CD8-positive, alpha-beta memory T cell (primary cell): ENCODE data around the gene MRPS26. TPM values are rescaled to one million over a fixed set of nuclear protein-coding genes. Genes with fewer than 3 reads are reported as not detected.

ENCODE experiments used
- CTCF ChIA-PET: fragments of 350-600 bp; sonication (Branson Sonifier 250); formaldehyde crosslinking; loops from one replicate; lab custom pipeline; 2021; ENCODE audit warnings: antibody characterized with exemption; lab: Charles Lee
- POLR2A ChIA-PET: fragments of 350-600 bp; sonication (Branson Sonifier 250); formaldehyde crosslinking; loops from one replicate; lab custom pipeline; 2021; ENCODE audit warnings: antibody characterized with exemption; lab: Charles Lee
- DNase-seq, 5 donors: peaks; one replicate each; pipeline versions ENCODE4 v3.0.0 to v3.0.0-alpha.2; 2020 to 2022; ENCODE audit warnings: mixed read lengths in 1 of 5
- H3K27ac ChIP-seq: one replicate; pipeline ENCODE4 v1.7.0; 2013; ENCODE audit warnings: low read depth, mild to moderate bottlenecking, low read length, moderate library complexity
- H3K27me3 ChIP-seq: 2 replicates; pipeline ENCODE4 v1.7.0; 2013; ENCODE audit warnings: low read length, mild to moderate bottlenecking; ENCODE audit not compliant: insufficient read depth, poor library complexity, severe bottlenecking
- H3K36me3 ChIP-seq: 2 replicates; pipeline ENCODE4 v1.7.0; 2013; ENCODE audit warnings: mild to moderate bottlenecking, low read length, moderate library complexity; ENCODE audit not compliant: insufficient read depth
- H3K4me1 ChIP-seq: 2 replicates; pipeline ENCODE4 v1.7.0; 2013; ENCODE audit warnings: mild to moderate bottlenecking, low read length, moderate library complexity; ENCODE audit not compliant: insufficient read depth
- H3K4me3 ChIP-seq: 2 replicates; pipeline ENCODE4 v1.7.0; 2013; ENCODE audit warnings: mild to moderate bottlenecking, low read length
- H3K9me3 ChIP-seq: 2 replicates; pipeline ENCODE4 v1.7.0; 2013; ENCODE audit warnings: mild to moderate bottlenecking, low read length
- H3K27ac Mint-ChIP-seq, 8 donors: one replicate each; pipeline ENCODE4 v1.8.0; 2020 to 2021; ENCODE audit warnings: mixed read lengths in 8 of 8, mild to moderate bottlenecking in 6 of 8, inconsistent platforms in 3 of 8, moderate library complexity in 3 of 8
- H3K27me3 Mint-ChIP-seq, 2 donors: one replicate each; pipeline ENCODE4 v1.8.0; 2020 to 2021; ENCODE audit warnings: mixed read lengths in 2 of 2, mild to moderate bottlenecking in 1 of 2, moderate library complexity in 1 of 2
- H3K36me3 Mint-ChIP-seq, 3 donors: one replicate each; pipeline ENCODE4 v1.8.0; 2020 to 2021; ENCODE audit warnings: mixed read lengths in 3 of 3, inconsistent platforms in 1 of 3, mild to moderate bottlenecking in 1 of 3
- H3K4me1 Mint-ChIP-seq, 3 donors: one replicate each; pipeline ENCODE4 v1.8.0; 2020 to 2021; ENCODE audit warnings: mixed read lengths in 3 of 3, inconsistent platforms in 1 of 3, mild to moderate bottlenecking in 1 of 3
- H3K4me3 Mint-ChIP-seq, 7 donors: one replicate each; pipeline ENCODE4 v1.8.0; 2020 to 2021; ENCODE audit warnings: mixed read lengths in 7 of 7, mild to moderate bottlenecking in 6 of 7, moderate library complexity in 4 of 7, inconsistent platforms in 2 of 7
- H3K9me3 Mint-ChIP-seq, 5 donors: one replicate each; pipeline ENCODE4 v1.8.0; 2020 to 2022; ENCODE audit warnings: mixed read lengths in 5 of 5, mild to moderate bottlenecking in 3 of 5, moderate library complexity in 2 of 5, inconsistent platforms in 1 of 5
- polyA plus RNA-seq: library from polyadenylated mRNA; unstranded; fragments of 300-500 nt; fragmentation: Illumina TruSeq; gene quantifications from one replicate; pipeline ENCODE4 v1.2.3, GENCODE V29; 2021
- total RNA-seq, 2 experiments: library from RNA; stranded (reverse); gene quantifications; one replicate each; pipeline ENCODE4 v1.2.3, GENCODE V29; 2021

MRPS26 gene
- total RNA-seq (10 to 100 TPM; 89.8 to 90.8 TPM), polyA plus RNA-seq (61.9 TPM)

- H3K4me1 ChIP-seq = peaks cover 15% of the 10 kb centered on the region
- DNase-seq = peak; percentile 60 to 82 (median 71)
- Mint-ChIP-seq H3K4me1 (peaks cover 14 to 29% (median 20%) of the 10 kb centered on the region in 3 donors), H3K9me3 (no peaks in the 10 kb centered on the region), H3K27ac (peak within 1 kb of the TSS; percentile 46 to 95 (median 88)), H3K27me3 (peaks cover 0 to 2% of the 10 kb centered on the region in 2 donors), H3K36me3 (peaks cover 0 to 37% (median 2%) of the 10 kb centered on the region in 3 donors), H3K4me3 (peak within 1 kb of the TSS; percentile 88 to 93 (median 92))
- H3K27me3 ChIP-seq = no peaks in the 10 kb centered on the region
- no peaks in the 10 kb centered on the region for H3K9me3 ChIP-seq
- ChIA-PET CTCF (interaction anchor here (1.2 to 1.3 kb wide), 2 partner anchors 8 to 47 kb away, joined by 4 to 9 read pairs; no protein-coding TSS in a partner anchor), POLR2A (interaction anchor here (0.7 kb wide), 1 partner anchor 1000 kb away, joined by 3 read pairs; no protein-coding TSS in a partner anchor)
- peak within 1 kb of the TSS; percentile 59 for H3K27ac ChIP-seq
- peak within 1 kb of the TSS; percentile 80 for H3K4me3 ChIP-seq
- peaks cover 14% of the 10 kb centered on the region for H3K36me3 ChIP-seq
Observed at GRCh38 chr20:3045816-3046676, at the start of gene MRPS26. MRPS26 (plus strand) TSS chr20:3046052; CDS start chr20:3046069, 17 bp downstream.

- ChIA-PET POLR2A (no interaction called here), CTCF (no interaction called here)
- H3K27ac Mint-ChIP-seq = peak overlapping the region in 1 of 8 donors; percentile 55
- Histone ChIP-seq H3K27ac (no peak overlapping the region), H3K4me1 (no peaks in the 10 kb centered on the region), H3K27me3 (no peaks in the 10 kb centered on the region), H3K9me3 (no peaks in the 10 kb centered on the region), H3K36me3 (peaks cover 15% of the 10 kb centered on the region), H3K4me3 (no peak overlapping the region)
- no peak for DNase-seq
- no peak overlapping the region for H3K4me3 Mint-ChIP-seq
- H3K9me3 Mint-ChIP-seq = no peaks in the 10 kb centered on the region
- no peaks in the 10 kb centered on the region for H3K27me3 Mint-ChIP-seq
- no peaks in the 10 kb centered on the region for H3K4me1 Mint-ChIP-seq
- H3K36me3 Mint-ChIP-seq = peaks cover 0 to 57% (median 15%) of the 10 kb centered on the region in 3 donors
Observed at GRCh38 chr20:2998728-2999127, 47.1 kb upstream of the MRPS26 start.

DNA sequence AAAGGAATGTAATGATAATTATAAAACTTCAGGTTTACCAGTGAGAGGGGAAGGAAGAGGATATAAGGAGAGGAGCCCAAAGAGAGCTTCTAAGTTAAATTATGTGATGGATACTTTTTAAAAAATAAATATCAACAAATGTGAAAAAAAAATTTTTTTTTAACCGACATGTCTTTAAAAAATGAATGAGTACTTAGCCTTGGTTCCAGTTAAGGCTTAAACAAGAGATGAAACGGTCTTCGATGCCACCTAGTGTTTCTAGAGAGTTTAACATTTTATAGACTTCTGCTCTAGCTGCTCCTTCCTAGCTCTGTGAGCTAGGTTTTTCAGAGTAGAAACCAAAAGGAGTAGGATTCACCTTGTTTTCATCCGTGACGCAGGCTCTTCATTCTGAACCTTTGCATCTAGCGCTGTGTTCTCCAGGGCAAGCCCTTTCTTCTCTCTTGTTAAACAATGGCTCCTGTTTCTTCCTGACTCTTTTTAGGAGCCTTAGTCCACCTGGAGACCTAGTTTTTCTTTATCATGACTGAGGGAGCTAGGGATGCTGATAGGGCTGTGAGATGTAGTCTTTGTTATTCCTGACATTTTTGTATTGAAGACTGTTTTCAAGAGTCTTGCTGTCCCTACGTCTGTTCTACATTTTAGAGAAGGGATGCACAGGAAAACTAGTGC is 44.9 kb upstream of the MRPS26 start:
- peak in 1 of 5 donors; percentile 23 for DNase-seq
- ChIA-PET POLR2A (no interaction called here), CTCF (interaction anchor here (0.8 to 1.8 kb wide), 3 partner anchors 15 to 248 kb away, joined by 3 to 6 read pairs (median 5); no protein-coding TSS in a partner anchor)
- no peak overlapping the region for H3K4me3 Mint-ChIP-seq
- Histone ChIP-seq H3K36me3 (peaks cover 11% of the 10 kb centered on the region), H3K4me3 (no peak overlapping the region), H3K9me3 (no peaks in the 10 kb centered on the region), H3K27ac (no peak overlapping the region), H3K27me3 (no peaks in the 10 kb centered on the region), H3K4me1 (no peaks in the 10 kb centered on the region)
- peak overlapping the region in 2 of 8 donors; percentile 18 to 40 for H3K27ac Mint-ChIP-seq
- peaks cover 0 to 53% (median 9%) of the 10 kb centered on the region in 3 donors for H3K36me3 Mint-ChIP-seq
- no peaks in the 10 kb centered on the region for H3K9me3 Mint-ChIP-seq
- H3K27me3 Mint-ChIP-seq = no peaks in the 10 kb centered on the region
- H3K4me1 Mint-ChIP-seq = no peaks in the 10 kb centered on the region

GRCh38 chr20:3003416-3003815 is 42.4 kb upstream of the MRPS26 start:
- H3K4me1 Mint-ChIP-seq = no peaks in the 10 kb centered on the region
- peaks cover 6 to 59% (median 15%) of the 10 kb centered on the region in 3 donors for H3K36me3 Mint-ChIP-seq
- Histone ChIP-seq H3K4me1 (no peaks in the 10 kb centered on the region), H3K9me3 (no peaks in the 10 kb centered on the region), H3K4me3 (no peak overlapping the region), H3K27me3 (no peaks in the 10 kb centered on the region), H3K27ac (no peak overlapping the region), H3K36me3 (peaks cover 30% of the 10 kb centered on the region)
- ChIA-PET POLR2A (interaction anchor here (0.7 kb wide), 1 partner anchor 367 kb away, joined by 3 read pairs; no protein-coding TSS in a partner anchor), CTCF (no interaction called here)
- H3K27me3 Mint-ChIP-seq = no peaks in the 10 kb centered on the region
- H3K9me3 Mint-ChIP-seq = no peaks in the 10 kb centered on the region
- no peak overlapping the region for H3K4me3 Mint-ChIP-seq
- DNase-seq = no peak
- peak overlapping the region in 2 of 8 donors; percentile 50 to 56 for H3K27ac Mint-ChIP-seq

- no peak overlapping the region for H3K4me3 ChIP-seq
- H3K4me1 Mint-ChIP-seq = no peaks in the 10 kb centered on the region
- no peaks in the 10 kb centered on the region for H3K9me3 Mint-ChIP-seq
- no peak overlapping the region for H3K4me3 Mint-ChIP-seq
- H3K36me3 ChIP-seq = peaks cover 29% of the 10 kb centered on the region
- H3K9me3 ChIP-seq = no peaks in the 10 kb centered on the region
- no peak for DNase-seq
- H3K4me1 ChIP-seq = no peaks in the 10 kb centered on the region
- H3K27me3 ChIP-seq = no peaks in the 10 kb centered on the region
- CTCF ChIA-PET = no interaction called here
- peak overlapping the region in 5 of 8 donors; percentile 15 to 78 (median 38) for H3K27ac Mint-ChIP-seq
- no peak overlapping the region for H3K27ac ChIP-seq
- H3K27me3 Mint-ChIP-seq = peaks cover 0 to 2% of the 10 kb centered on the region in 2 donors
- POLR2A ChIA-PET = no interaction called here
- H3K36me3 Mint-ChIP-seq = peaks cover 9 to 75% (median 19%) of the 10 kb centered on the region in 3 donors
Observed at GRCh38 chr20:3010985-3011723, 34.7 kb upstream of the MRPS26 start.

DNA sequence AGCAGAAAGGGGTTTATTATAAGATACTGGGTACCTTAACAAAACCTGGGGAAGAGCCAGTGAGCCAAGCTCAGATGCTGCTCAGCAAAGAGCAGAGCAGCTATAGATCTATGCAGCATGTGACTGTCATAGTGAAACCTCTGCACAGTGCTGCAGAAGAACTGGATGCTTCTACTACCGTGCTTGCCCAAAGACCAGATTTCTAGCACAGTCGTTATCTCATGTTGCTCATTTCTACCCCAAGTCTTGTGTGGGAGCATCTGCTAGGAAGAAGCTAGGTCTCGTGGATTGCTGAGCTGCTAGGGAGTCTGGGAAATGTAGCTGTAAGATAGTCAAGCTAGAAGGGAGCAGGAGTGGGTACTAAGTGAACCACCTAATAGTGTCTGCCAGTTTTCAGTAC is 34.1 kb upstream of the MRPS26 start:
- no peaks in the 10 kb centered on the region for H3K9me3 Mint-ChIP-seq
- Histone ChIP-seq H3K27ac (no peak overlapping the region), H3K4me1 (no peaks in the 10 kb centered on the region), H3K4me3 (no peak overlapping the region), H3K9me3 (no peaks in the 10 kb centered on the region), H3K36me3 (peaks cover 25% of the 10 kb centered on the region), H3K27me3 (no peaks in the 10 kb centered on the region)
- peaks cover 0 to 2% of the 10 kb centered on the region in 2 donors for H3K27me3 Mint-ChIP-seq
- peak overlapping the region in 3 of 8 donors; percentile 0 to 15 (median 15) for H3K27ac Mint-ChIP-seq
- no peak overlapping the region for H3K4me3 Mint-ChIP-seq
- CTCF ChIA-PET = no interaction called here
- H3K36me3 Mint-ChIP-seq = peaks cover 9 to 72% (median 21%) of the 10 kb centered on the region in 3 donors
- DNase-seq = no peak
- no peaks in the 10 kb centered on the region for H3K4me1 Mint-ChIP-seq
- POLR2A ChIA-PET = no interaction called here

- Histone ChIP-seq H3K4me3 (no peak overlapping the region), H3K27ac (no peak overlapping the region), H3K27me3 (no peaks in the 10 kb centered on the region), H3K4me1 (no peaks in the 10 kb centered on the region), H3K9me3 (no peaks in the 10 kb centered on the region), H3K36me3 (peaks cover 21% of the 10 kb centered on the region)
- Mint-ChIP-seq H3K36me3 (peaks cover 8 to 70% (median 19%) of the 10 kb centered on the region in 3 donors), H3K4me3 (no peak overlapping the region), H3K9me3 (no peaks in the 10 kb centered on the region), H3K4me1 (no peaks in the 10 kb centered on the region), H3K27ac (peak overlapping the region in 1 of 8 donors; percentile 33), H3K27me3 (peaks cover 0 to under 1% of the 10 kb centered on the region in 2 donors)
- ChIA-PET POLR2A (no interaction called here), CTCF (no interaction called here)
- DNase-seq = no peak
Observed at GRCh38 chr20:3013771-3014170, 32.1 kb upstream of the MRPS26 start.
